DMS153 treated with DMSO at 0.1 percent for 48 hours (cell line): ENCODE measurements around the gene RGS14.

Experiments used
- DNase-seq: peaks from one replicate; lab custom pipeline; 2025; ENCODE audit not compliant: unreplicated experiment; lab: John Stamatoyannopoulos, UW

The RGS14 gene, protein sequence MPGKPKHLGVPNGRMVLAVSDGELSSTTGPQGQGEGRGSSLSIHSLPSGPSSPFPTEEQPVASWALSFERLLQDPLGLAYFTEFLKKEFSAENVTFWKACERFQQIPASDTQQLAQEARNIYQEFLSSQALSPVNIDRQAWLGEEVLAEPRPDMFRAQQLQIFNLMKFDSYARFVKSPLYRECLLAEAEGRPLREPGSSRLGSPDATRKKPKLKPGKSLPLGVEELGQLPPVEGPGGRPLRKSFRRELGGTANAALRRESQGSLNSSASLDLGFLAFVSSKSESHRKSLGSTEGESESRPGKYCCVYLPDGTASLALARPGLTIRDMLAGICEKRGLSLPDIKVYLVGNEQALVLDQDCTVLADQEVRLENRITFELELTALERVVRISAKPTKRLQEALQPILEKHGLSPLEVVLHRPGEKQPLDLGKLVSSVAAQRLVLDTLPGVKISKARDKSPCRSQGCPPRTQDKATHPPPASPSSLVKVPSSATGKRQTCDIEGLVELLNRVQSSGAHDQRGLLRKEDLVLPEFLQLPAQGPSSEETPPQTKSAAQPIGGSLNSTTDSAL

DNA sequence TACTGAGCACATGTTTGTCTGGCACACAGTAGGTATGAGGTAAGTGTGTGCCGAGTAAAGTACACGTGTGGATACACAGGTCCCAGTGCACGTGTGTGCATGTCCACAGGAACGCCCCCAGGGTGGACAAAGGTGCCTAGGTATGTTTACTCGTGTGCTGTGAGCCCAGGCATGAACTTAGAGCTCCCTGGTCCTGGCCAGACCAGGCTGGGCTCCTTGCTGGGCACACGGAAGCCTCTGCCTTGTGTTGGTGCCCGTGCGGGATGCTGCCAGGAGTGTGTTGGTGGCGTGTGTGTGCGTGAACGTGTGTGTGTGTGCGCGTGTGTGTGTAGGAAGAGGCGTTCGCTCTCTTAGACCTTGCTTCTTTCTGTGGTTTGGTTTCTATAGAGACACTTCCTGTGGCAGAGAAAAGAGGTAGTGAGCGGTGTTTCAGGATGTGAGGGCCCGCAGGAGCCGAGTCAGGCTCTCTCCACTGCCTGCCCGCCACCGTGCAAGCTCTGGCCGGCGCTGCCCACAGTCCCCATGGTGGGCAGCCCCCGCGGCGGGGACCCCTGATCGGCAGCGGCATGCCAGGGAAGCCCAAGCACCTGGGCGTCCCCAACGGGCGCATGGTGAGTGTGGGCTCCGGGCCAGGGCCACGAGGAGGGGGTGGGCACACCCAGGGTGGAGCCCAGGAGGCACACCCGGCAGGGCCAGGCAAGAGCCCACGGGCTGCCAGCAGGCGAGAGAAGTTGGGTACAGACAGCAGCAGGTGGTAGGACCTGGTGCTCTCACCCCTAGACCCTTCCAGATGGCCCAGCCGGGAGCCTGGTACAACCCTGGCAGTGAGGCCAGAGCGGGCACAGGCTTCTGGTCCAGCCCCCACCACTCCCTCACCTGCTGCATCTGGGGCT lies at the start of gene RGS14:
Gene RGS14 (plus strand): TSS at position 466 of the 893 bp plus-strand sequence. CDS start 101 bp downstream, at position 567.
- peak; percentile 26 for DNase-seq

GRCh38 chr5:177308740-177309139 lies 49.0 kb upstream of the RGS14 start:
- no peak for DNase-seq

- DNase-seq = no peak
Observed at GRCh38 chr5:177309351-177310191, 48.2 kb upstream of the RGS14 start.

- no peak for DNase-seq
Observed at GRCh38 chr5:177310332-177310731, 47.4 kb upstream of the RGS14 start.

- no peak for DNase-seq
Observed at GRCh38 chr5:177310757-177311391, 46.9 kb upstream of the RGS14 start.

DNA sequence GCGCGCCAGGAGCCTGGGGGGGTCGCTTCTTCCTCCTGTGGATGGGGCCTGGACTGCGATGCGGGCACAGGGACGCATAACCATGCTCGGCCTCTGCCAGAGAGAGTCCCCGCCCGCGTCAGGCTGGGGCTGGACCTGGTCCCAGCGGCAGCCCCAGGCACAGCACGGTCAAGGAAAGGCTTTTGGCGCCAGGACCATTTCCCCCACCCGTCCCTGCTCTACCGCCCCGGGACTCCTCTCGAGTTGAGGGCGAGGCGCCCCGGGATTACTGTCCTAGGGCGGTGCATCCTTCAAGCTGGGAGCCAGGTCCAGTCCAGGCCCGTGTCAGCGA lies 46.4 kb upstream of the RGS14 start:
- DNase-seq = no peak

- peak; percentile 76 for DNase-seq
Observed at GRCh38 chr5:177311723-177312648, 45.7 kb upstream of the RGS14 start, which contains the start of gene MXD3. Gene MXD3 (minus strand): TSS chr5:177311898. CDS start chr5:177311830, 68 bp downstream.

GRCh38 chr5:177312649-177313181 lies 45.0 kb upstream of the RGS14 start:
- DNase-seq = peak; percentile 3

DNA sequence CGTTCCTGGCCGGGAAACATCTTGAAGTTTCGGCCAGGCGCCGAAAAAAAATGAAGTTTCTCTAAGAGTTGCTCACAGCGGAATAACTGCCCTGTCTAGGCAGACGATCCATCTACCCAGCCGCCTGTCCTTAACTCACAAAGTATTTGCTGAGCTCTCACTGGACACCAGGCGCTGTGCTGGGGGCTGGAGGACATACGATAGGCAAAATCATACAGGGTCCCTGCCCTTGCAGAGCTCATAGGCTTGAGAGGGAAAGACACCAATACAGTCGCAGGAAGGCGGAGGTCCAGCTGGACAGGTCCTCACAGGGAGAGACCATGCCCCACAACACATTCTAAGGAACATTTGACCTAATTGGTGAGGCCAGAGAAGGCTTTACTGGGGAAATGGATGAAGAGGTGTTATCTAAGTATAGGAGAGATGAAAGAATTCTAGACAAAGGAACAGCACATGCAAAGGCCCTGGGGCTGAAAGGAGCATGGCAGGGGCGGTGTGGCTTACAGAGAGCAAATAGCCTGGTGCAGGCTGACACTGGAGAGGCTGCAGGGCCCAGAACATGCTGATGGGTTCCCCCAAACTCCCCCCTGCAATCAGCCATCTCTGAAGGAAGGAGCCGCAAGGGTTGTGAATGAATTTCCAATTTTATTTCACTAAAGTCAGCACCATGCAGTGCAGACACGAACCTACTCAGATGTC lies 44.0 kb upstream of the RGS14 start:
- DNase-seq = no peak

GRCh38 chr5:177314376-177315342 lies 43.1 kb upstream of the RGS14 start:
- DNase-seq = no peak

DNA sequence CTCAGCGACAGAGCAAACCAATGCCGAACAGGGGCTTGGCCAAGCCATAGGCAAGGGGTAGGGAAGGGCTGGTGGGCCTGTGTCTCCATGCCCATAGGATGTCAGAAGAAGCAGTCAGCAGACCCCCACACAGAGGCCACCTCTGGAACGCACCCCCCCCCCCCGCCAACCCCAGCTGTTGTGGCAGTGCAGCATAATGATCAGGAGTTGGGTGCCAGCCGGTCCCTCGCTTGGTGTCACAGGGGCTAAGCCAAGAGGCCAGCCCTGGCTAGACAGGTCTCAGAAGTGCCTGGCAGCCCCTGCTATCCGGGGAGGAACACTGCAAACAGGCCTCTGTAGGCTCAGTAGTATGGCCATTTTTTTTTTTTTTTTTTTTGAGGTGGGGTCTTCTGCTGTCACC lies 42.3 kb upstream of the RGS14 start:
- DNase-seq = no peak

DNA sequence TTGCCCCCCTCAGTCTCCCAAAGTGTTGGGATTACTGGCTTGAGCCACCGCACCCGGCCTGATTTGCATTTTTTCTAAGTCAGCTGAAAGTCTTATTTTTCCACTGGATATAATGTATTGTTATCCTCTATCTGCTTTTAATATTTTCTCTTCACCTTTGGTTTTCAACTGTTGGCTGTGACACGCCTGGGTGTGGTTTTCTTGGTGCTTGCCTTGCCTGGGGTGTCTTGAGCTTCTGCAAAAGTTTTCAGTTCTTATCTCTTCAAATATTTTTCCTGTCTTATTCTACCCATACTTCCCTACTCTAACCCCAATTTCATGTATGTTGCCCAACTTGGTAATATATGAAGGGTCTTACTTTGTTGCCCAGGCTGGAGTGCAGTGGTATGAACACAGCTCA lies 41.7 kb upstream of the RGS14 start:
- DNase-seq = no peak

DNA sequence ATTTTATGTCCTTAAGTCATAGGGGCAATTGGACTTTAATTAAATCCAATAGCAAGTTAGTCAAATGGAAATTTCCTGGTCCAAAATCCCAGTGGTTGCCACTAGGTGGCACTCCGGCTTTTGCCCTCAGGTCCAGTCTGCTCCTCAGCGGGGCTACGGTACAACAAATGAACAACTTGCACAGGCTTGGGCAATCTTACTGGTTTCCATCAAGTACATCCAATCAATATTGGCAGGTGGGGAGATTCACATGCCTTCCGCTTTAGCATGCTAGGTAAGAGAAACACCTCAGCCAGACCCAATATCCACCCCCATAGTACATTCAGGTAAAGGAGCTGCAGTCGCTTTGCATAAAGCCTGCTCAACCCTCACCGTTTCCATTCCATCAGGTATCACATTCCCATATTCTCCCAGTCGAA lies 39.8 kb upstream of the RGS14 start:
- peak; percentile 47 for DNase-seq

GRCh38 chr5:177319913-177320588 lies 37.7 kb upstream of the RGS14 start:
- no peak for DNase-seq

DNA sequence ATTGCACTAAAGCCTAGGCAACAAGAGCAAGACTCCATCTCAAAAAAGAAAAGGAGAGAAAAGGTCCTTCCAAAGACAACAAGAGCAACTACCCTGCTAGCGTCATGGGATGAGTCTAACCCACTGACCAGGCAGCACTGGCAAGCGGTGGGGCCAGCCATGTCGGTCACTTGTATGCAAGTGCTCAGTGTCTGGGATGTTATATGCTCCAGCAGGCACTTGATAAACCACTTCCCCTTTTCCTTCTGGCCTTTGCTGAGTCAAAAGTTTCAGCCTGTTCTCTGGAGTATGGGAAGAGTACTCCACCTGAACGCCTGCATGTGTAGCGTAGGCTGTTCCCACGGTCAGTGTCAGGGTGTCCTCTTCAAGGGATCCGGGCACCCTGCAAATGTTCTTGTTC lies 36.8 kb upstream of the RGS14 start:
- no peak for DNase-seq

DNA sequence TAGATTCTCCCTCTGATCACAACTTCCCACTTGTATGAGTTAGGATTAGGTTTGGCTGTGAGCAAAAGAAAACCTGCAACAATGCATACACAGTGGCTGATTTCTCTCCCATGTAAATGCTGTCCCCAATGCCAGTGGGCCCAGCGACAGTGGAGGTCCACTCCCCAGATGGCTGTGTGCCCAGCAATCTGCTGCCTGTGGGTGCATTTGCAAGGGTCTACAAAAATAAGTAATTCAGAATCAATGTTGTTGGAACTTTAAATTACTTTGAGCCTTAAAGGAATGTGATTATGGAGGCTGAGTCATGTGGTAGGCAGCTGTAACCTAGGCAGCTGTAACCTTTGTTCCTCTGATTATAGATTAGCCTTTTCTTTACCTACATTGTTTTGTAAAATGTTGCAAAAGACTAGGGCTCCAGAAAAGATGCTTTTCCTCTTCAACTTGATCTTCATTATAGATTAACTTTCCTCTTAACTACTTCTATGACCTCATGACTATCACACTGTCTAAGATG lies 31.8 kb upstream of the RGS14 start:
- DNase-seq = no peak
